GM21529 (cell line): ENCODE data around the gene BSN.

Experiments used
- ATAC-seq: cut with Tn5 transposase; IDR thresholded peaks from one replicate; pipeline ENCODE4 v1.9.1; 2021; ENCODE audit not compliant: unreplicated experiment

The BSN gene

GRCh38 chr3:49652218-49652902 lies 98.1 kb downstream of the BSN start:
- no peak for ATAC-seq

- no peak for ATAC-seq
Measured at GRCh38 chr3:49652903-49653415, 98.7 kb downstream of the BSN start.

GRCh38 chr3:49653621-49654020 lies 99.3 kb downstream of the BSN start:
- no peak for ATAC-seq

- ATAC-seq, result no peak
Measured at GRCh38 chr3:49654176-49654825, 100.0 kb downstream of the BSN start.

GRCh38 chr3:49654955-49655556 lies 100.8 kb downstream of the BSN start:
- no peak for ATAC-seq

- ATAC-seq, result no peak
Measured at GRCh38 chr3:49655731-49656285, 101.5 kb downstream of the BSN start.

- no peak for ATAC-seq
Measured at GRCh38 chr3:49656541-49657112, 102.3 kb downstream of the BSN start.

GRCh38 chr3:49657208-49657915 lies 103.1 kb downstream of the BSN start:
- ATAC-seq, result no peak

GRCh38 chr3:49658711-49659110 lies 104.4 kb downstream of the BSN start:
- ATAC-seq, result no peak

- ATAC-seq, result no peak
Measured at GRCh38 chr3:49659756-49660155, 105.5 kb downstream of the BSN start.

GRCh38 chr3:49661281-49661680 lies 107.0 kb downstream of the BSN start:
- no peak for ATAC-seq

GRCh38 chr3:49662021-49662420 lies 107.7 kb downstream of the BSN start:
- ATAC-seq, result no peak

GRCh38 chr3:49662720-49663413 lies 108.6 kb downstream of the BSN start:
- no peak for ATAC-seq

- ATAC-seq, result no peak
Measured at GRCh38 chr3:49663831-49664230, 109.6 kb downstream of the BSN start.

GRCh38 chr3:49664300-49664699 lies 110.0 kb downstream of the BSN start:
- ATAC-seq, result no peak

GRCh38 chr3:49665822-49666519 lies 111.7 kb downstream of the BSN start:
- no peak for ATAC-seq

- no peak for ATAC-seq
Measured at GRCh38 chr3:49666592-49666991, 112.3 kb downstream of the BSN start.

GRCh38 chr3:49667701-49668413 lies 113.6 kb downstream of the BSN start:
- ATAC-seq, result no peak

GRCh38 chr3:49668414-49668797 lies 114.1 kb downstream of the BSN start:
- no peak for ATAC-seq
